Myocyte (in vitro differentiated cells): ENCODE results near the gene FERMT3. TPM values are rescaled to one million over a fixed set of nuclear protein-coding genes. Genes with fewer than 3 reads are reported as not detected.

Source experiments
- DNase-seq: peaks from one replicate; pipeline ENCODE4 v3.0.0-alpha.2; 2012; ENCODE audit warnings: low read depth
- total RNA-seq: library from RNA; depleted of rRNA; stranded (reverse); fragments of >200 nt; gene quantifications from 2 replicates; pipeline ENCODE4 v1.2.3, GENCODE V29; 2014

FERMT3 gene
- total RNA-seq, 1 donor from 2014 or later, result 19.4 TPM

GRCh38 chr11:64219354-64219684 lies 12.8 kb downstream of the FERMT3 start:
- no peak for DNase-seq

GRCh38 chr11:64219755-64220154 lies 13.2 kb downstream of the FERMT3 start:
- DNase-seq, result no peak

- DNase-seq, result no peak
Measured at GRCh38 chr11:64220271-64220670, 13.8 kb downstream of the FERMT3 start.

DNA sequence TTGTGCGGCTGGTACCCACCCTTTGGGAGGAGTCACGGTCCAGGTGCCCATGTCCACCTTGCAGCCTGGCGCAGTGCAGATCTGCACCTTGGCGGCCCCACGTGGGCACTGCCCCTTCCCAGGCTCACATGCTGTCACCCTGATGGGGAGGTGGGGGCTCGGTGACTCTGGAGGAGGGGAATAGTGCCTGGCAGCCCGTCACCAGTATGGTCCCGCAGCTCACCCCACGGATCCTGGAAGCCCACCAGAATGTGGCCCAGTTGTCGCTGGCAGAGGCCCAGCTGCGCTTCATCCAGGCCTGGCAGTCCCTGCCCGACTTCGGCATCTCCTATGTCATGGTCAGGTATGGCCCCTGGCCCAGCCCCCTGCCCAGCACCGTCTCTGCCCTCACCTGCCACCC lies 14.3 kb downstream of the FERMT3 start:
- no peak for DNase-seq

- no peak for DNase-seq
Measured at GRCh38 chr11:64222651-64223000, 16.1 kb downstream of the FERMT3 start.

DNA sequence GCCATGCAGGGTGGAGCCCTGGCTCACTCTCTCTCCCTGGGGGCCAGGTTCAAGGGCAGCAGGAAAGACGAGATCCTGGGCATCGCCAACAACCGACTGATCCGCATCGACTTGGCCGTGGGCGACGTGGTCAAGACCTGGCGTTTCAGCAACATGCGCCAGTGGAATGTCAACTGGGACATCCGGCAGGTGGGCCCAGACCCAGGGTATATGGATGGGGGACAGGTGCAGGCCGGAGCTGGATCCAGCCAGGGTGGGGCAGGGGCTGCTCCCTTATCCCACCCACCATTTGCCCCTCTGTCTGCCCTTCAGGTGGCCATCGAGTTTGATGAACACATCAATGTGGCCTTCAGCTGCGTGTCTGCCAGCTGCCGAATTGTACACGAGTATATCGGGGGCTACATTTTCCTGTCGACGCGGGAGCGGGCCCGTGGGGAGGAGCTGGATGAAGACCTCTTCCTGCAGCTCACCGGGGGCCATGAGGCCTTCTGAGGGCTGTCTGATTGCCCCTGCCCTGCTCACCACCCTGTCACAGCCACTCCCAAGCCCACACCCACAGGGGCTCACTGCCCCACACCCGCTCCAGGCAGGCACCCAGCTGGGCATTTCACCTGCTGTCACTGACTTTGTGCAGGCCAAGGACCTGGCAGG lies 16.6 kb downstream of the FERMT3 start:
- DNase-seq, result peak; percentile 51

- DNase-seq, result no peak
Measured at GRCh38 chr11:64224151-64224890, 17.8 kb downstream of the FERMT3 start.

DNA sequence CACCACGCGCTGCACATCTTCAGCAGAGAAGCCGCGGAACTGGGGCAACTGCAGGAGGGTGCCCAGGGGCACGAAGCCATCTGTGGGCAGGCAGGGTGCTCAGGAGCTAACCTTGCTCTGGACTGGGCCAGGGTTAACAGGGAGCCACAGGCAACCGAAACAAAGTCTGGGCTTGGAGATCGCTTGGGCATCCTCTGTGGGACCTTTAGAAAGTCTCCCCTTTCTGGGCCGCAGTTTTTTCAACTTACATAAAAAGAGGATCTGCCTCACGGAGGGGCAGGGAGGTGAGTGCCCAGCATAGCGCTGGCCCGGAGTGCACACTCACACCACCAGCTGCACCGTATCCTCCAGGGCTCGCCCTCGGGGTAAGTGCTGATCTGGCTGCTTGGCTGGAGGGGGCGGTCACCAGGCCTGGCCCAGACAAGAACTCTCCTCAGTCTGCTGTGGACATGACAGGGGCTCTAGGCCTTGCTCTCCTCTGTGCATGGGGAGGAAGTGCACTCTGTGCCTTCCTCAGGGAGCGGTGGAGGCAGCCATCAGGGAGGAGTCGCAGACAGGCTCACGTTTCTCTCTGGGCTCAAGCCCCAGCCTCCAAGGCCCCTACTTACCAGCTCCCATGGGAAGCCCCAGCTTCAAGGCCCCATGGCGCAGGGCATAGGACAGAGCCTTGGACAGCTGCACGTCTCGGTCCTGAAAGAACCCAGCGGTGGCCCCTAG lies 18.5 kb downstream of the FERMT3 start:
- no peak for DNase-seq

- DNase-seq, result peak; percentile 91
Measured at GRCh38 chr11:64225608-64226506, 19.3 kb downstream of the FERMT3 start, which contains the start of the genes NUDT22 and TRPT1. Gene NUDT22 (plus strand): TSS chr11:64226274. CDS start chr11:64226653, 379 bp downstream. Gene TRPT1 (minus strand): TSS chr11:64226186. CDS start chr11:64225860, 326 bp downstream.

- DNase-seq, result peak; percentile 90
Measured at GRCh38 chr11:64226507-64227051, 20.1 kb downstream of the FERMT3 start.

DNA sequence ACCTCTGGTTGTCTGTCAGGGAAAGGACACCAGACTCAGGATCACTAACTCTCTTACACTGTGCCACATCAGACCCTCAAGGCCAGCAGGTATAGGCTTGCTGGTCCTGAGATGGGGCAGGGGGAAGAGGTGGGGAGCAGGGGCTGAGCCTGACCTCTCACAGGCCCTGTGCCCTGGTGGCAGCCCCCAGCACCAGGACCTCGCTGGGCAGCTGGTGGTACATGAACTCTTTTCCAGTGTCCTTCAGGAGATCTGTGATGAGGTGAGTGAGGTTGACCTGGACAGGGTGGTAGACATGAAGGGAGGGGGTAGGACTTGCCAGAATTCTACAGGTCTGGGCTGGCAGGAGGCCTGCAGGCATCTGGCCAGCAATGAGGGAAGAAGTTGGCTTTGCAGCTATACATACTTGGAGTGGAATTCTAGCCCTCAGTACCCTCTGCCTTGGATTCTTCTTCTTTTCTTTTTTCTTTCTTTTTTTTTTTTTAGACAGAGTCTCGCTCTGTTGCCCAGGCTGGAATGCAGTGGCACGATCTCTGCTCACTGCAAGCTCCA lies 21.0 kb downstream of the FERMT3 start:
- no peak for DNase-seq

- no peak for DNase-seq
Measured at GRCh38 chr11:64229090-64229743, 22.7 kb downstream of the FERMT3 start.

GRCh38 chr11:64229744-64230170 lies 23.2 kb downstream of the FERMT3 start:
- DNase-seq, result no peak

GRCh38 chr11:64230171-64230984 lies 23.9 kb downstream of the FERMT3 start, which contains the start of gene DNAJC4:
Gene DNAJC4 (plus strand): TSS chr11:64230548. CDS start chr11:64230855, 307 bp downstream.
- DNase-seq, result peak; percentile 83

GRCh38 chr11:64230985-64231365 lies 24.5 kb downstream of the FERMT3 start:
- no peak for DNase-seq

GRCh38 chr11:64231546-64231945 lies 25.0 kb downstream of the FERMT3 start:
- no peak for DNase-seq

DNA sequence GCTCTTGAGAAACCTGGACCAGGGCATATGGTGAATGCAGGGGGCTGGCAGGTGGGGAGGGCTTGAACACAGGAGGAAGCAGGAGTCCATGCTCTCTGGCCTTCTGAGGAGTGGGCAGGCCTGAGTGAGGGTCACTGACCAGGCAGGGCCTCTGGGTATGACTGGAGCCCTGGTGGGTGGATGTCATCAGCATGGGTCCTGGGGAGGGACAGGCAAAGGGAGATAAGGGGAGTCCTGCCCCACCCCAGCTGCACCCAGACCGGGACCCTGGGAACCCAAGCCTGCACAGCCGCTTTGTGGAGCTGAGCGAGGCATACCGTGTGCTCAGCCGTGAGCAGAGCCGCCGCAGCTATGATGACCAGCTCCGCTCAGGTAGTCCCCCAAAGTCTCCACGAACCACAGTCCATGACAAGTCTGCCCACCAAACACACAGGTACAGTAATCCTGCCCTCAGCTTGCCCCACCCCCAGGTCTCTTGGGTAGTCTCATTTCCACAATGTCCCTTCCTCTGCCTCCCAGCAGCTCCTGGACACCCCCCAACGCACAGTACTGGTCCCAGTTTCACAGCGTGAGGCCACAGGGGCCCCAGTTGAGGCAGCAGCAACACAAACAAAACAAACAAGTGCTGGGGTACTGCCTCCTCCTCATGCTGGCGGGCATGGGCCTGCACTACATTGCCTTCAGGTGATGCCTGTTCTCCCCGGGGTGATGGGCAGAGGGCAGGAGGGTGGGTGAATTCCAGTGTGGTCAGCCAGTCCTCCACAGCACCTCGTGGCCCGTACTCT lies 25.9 kb downstream of the FERMT3 start:
- DNase-seq, result no peak

GRCh38 chr11:64232967-64233315 lies 26.4 kb downstream of the FERMT3 start:
- DNase-seq, result no peak
